ENCODE measurements around the gene HEATR5B. TPM values are rescaled to one million over a fixed set of nuclear protein-coding genes. Genes with fewer than 3 reads are reported as not detected.
A peak's percentile ranks its signal among the peaks of the same experiment; 100 is the strongest.

HEATR5B gene
- total and polyA plus RNA-seq, 10 of the 15 experiments (the other 5 are each of a cell fraction or from before 2014, with no cell fraction given): 4.1 to 34.7 (median 17.7) TPM

DNA sequence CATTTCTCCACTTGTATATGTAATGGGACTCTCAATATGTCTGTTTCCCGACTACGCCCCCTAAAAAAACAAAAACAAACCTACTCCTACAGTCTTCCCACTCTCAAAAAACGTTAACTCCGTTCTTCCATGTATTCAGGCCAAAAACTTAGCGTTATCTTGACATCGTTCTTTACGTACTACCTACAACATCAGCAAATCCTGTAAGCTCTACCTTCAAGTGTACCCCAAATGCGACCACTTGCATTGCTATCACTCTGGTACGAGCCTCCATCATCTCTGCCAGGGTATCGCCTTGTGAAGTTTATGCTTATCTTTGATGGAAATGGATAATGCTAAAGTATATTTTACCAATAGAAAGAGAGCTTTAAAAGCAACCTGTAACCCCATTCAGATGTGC is 625 bp upstream of the HEATR5B start:
- H3K4me1 ChIP-seq (ENCODE audit: control insufficient read depth, insufficient read depth, low read length): peaks cover 23% of the 10 kb centered on the region
- H3K79me2 ChIP-seq (ENCODE audit: control insufficient read depth, insufficient read depth, low read length): peaks cover 41% of the 10 kb centered on the region
- intact Hi-C loops (cut with micrococcal nuclease; ENCODE audit: unreplicated experiment): loop anchor here (2.0 to 5.0 kb wide), 2 partner anchors 72 to 117 kb away; partner anchors contain the start of gene STRN
- H2AFZ ChIP-seq (ENCODE audit: control insufficient read depth, low read depth, low read length): peak overlapping the region; percentile 97
- H3K4me2 ChIP-seq (ENCODE audit: control insufficient read depth, insufficient read depth): peak overlapping the region; percentile 84
- H3K36me3 ChIP-seq (ENCODE audit: control insufficient read depth in 2 of 2, insufficient read depth in 2 of 2, low read length in 1 of 2): peaks cover 0 to 6% of the 10 kb centered on the region in 2 experiments; a peak in 3 of 4 replicates
- H3K9ac ChIP-seq (ENCODE audit: control insufficient read depth, insufficient read depth, low read length): peak overlapping the region; percentile 57
- CTCF ChIA-PET: interaction anchor here (1.2 to 1.3 kb wide), 2 partner anchors 8 to 121 kb away, joined by 3 to 4 read pairs; no protein-coding TSS in a partner anchor
- peak; percentile 2; the same call in 1 of the 3 replicates for ATAC-seq
- FAIRE-seq: no peak
- H3K27ac ChIP-seq (ENCODE audit: control insufficient read depth, insufficient read depth): peak overlapping the region; percentile 78
- SMC1A ChIA-PET (ENCODE audit: uncharacterized antibody, unreplicated experiment): interaction anchor here (0.6 to 2.3 kb wide), 4 partner anchors 9 to 71 kb away, joined by 3 to 9 read pairs (median 6); no protein-coding TSS in a partner anchor
- H3K9me3 ChIP-seq (replicated peaks; ENCODE audit: control insufficient read depth, insufficient read depth, low read length): no peaks in the 10 kb centered on the region
- RAD21 ChIA-PET (ENCODE audit: unreplicated experiment): interaction anchor here (1.0 to 1.3 kb wide), 2 partner anchors 28 to 72 kb away, joined by 3 read pairs; no protein-coding TSS in a partner anchor
- no peaks in the 10 kb centered on the region for H3K27me3 ChIP-seq (replicated peaks in 1 of 2; ENCODE audit: control insufficient read depth in 2 of 2, insufficient read depth in 2 of 2, low read length in 1 of 2)
- 0% methylated on average over 10 of the region's 10 CpGs for WGBS (ENCODE audit: insufficient coverage, insufficient replicate concordance, low lambda C conversion rate, missing lambda C conversion rate)
- POLR2A ChIA-PET: interaction anchor here (0.6 to 2.1 kb wide), 5 partner anchors 28 to 118 kb away, joined by 3 to 6 read pairs (median 3); partner anchors contain the start of gene STRN
- H4K20me1 ChIP-seq (ENCODE audit: control insufficient read depth, insufficient read depth): no peaks in the 10 kb centered on the region
- BruUV-seq (replicated peaks): TSS peak; percentile 80
- no peak for DNase-seq (ENCODE audit: low read depth, low spot score)
- in situ Hi-C loops (cut with MboI): no loop called here
- no peak for TF ChIP-seq SUPT20H (IDR thresholded peaks at IDR 0.05; ENCODE audit: borderline replicate concordance, control insufficient read depth, low read depth, low read length)
- TF ChIP-seq, protein P1, sequence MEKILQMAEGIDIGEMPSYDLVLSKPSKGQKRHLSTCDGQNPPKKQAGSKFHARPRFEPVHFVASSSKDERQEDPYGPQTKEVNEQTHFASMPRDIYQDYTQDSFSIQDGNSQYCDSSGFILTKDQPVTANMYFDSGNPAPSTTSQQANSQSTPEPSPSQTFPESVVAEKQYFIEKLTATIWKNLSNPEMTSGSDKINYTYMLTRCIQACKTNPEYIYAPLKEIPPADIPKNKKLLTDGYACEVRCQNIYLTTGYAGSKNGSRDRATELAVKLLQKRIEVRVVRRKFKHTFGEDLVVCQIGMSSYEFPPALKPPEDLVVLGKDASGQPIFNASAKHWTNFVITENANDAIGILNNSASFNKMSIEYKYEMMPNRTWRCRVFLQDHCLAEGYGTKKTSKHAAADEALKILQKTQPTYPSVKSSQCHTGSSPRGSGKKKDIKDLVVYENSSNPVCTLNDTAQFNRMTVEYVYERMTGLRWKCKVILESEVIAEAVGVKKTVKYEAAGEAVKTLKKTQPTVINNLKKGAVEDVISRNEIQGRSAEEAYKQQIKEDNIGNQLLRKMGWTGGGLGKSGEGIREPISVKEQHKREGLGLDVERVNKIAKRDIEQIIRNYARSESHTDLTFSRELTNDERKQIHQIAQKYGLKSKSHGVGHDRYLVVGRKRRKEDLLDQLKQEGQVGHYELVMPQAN (conservative IDR thresholded peaks at IDR 0.05): 0 out of 2 replicates have a peak, but pooled peaks have one; percentile 14
- H3K4me3 ChIP-seq: peak overlapping the region; percentile 87

- Histone ChIP-seq H4K20me1 (ENCODE audit: control insufficient read depth, insufficient read depth) (no peaks in the 10 kb centered on the region), H3K4me1 (ENCODE audit: control insufficient read depth, insufficient read depth, low read length) (peaks cover 11% of the 10 kb centered on the region), H3K4me3 (peak overlapping the region; percentile 13; the same call in 1 of the 2 replicates), H2AFZ (ENCODE audit: control insufficient read depth, low read depth, low read length) (no peak overlapping the region), H3K36me3 (ENCODE audit: control insufficient read depth in 2 of 2, insufficient read depth in 2 of 2, low read length in 1 of 2) (peaks cover 0 to 10% of the 10 kb centered on the region in 2 experiments; a peak in 2 of 4 replicates), H3K27ac (ENCODE audit: control insufficient read depth, insufficient read depth) (no peak overlapping the region), H3K79me2 (ENCODE audit: control insufficient read depth, insufficient read depth, low read length) (peaks cover 39% of the 10 kb centered on the region), H3K27me3 (replicated peaks in 1 of 2; ENCODE audit: control insufficient read depth in 2 of 2, insufficient read depth in 2 of 2, low read length in 1 of 2) (no peaks in the 10 kb centered on the region), H3K9me3 (replicated peaks; ENCODE audit: control insufficient read depth, insufficient read depth, low read length) (no peaks in the 10 kb centered on the region), H3K9ac (ENCODE audit: control insufficient read depth, insufficient read depth, low read length) (no peak overlapping the region), H3K4me2 (ENCODE audit: control insufficient read depth, insufficient read depth) (peak overlapping the region; percentile 72; the same call in 1 of the 2 replicates)
- no TSS peak for BruUV-seq (replicated peaks)
- RAD21 ChIA-PET (ENCODE audit: unreplicated experiment): no interaction called here
- 0% methylated on average over 3 of the region's 3 CpGs for WGBS (ENCODE audit: insufficient coverage, insufficient replicate concordance, low lambda C conversion rate, missing lambda C conversion rate)
- no peak for DNase-seq (ENCODE audit: low read depth, low spot score)
- TF ChIP-seq TARDBP (IDR thresholded peaks at IDR 0.05; ENCODE audit: borderline replicate concordance): no peak
- peak; percentile 17; the same call in 1 of the 2 replicates for TF ChIP-seq MTA2 (IDR thresholded peaks at IDR 0.05; ENCODE audit: low read depth)
- no peak for TF ChIP-seq MEF2B (IDR thresholded peaks at IDR 0.05; ENCODE audit: partially characterized antibody, poor library complexity, severe bottlenecking)
- peak; percentile 39; the same call in 1 of the 2 replicates for TF ChIP-seq RUNX3 (IDR thresholded peaks at IDR 0.05; ENCODE audit: low read length)
- no peak for TF ChIP-seq CBX5 (IDR thresholded peaks at IDR 0.05; ENCODE audit: low read depth)
- no peak for TF ChIP-seq ETV6 (conservative IDR thresholded peaks at IDR 0.05 in 1 of 2, IDR thresholded peaks at IDR 0.05 in 1 of 2; ENCODE audit: borderline replicate concordance in 1 of 2, low read depth in 1 of 2)
- TF ChIP-seq SPI1 (IDR thresholded peaks at IDR 0.05; ENCODE audit: borderline replicate concordance, insufficient read depth, low read depth, low read length): peak; percentile 52; the same call in 1 of the 2 replicates
- no peak for TF ChIP-seq CHD1 (IDR thresholded peaks at IDR 0.05; ENCODE audit: low read depth, low read length)
- no peak for TF ChIP-seq RAD21 (IDR thresholded peaks at IDR 0.05; ENCODE audit: insufficient read depth, low read depth, low read length)
- TF ChIP-seq POU2F2 (IDR thresholded peaks at IDR 0.05; ENCODE audit: borderline replicate concordance, low read depth, low read length): peak; percentile 48; the same call in 1 of the 3 replicates
- intact Hi-C loops (cut with micrococcal nuclease; ENCODE audit: unreplicated experiment) (loop anchor here (5.0 kb wide), 1 partner anchor 113 kb away; the partner anchor contains the start of gene STRN), in situ Hi-C loops (cut with MboI) (no loop called here)
- no peak for FAIRE-seq
- SMC1A ChIA-PET (ENCODE audit: uncharacterized antibody, unreplicated experiment): no interaction called here
- POLR2A ChIA-PET: no interaction called here
- no peak for ATAC-seq
- CTCF ChIA-PET: no interaction called here
Measured at GRCh38 chr2:37080689-37081088, 3.5 kb downstream of the HEATR5B start.

Data from GM12878 (cell line).